HG02798 (cell line): ENCODE results near the gene CLDN7.
A peak's percentile ranks its signal among the peaks of the same experiment; 100 is the strongest.

Source experiments
- ATAC-seq: cut with Tn5 transposase; IDR thresholded peaks from one replicate; pipeline ENCODE4 v1.9.1; 2021; ENCODE audit warnings: mild to moderate bottlenecking; ENCODE audit not compliant: unreplicated experiment, poor library complexity

Gene CLDN7

DNA sequence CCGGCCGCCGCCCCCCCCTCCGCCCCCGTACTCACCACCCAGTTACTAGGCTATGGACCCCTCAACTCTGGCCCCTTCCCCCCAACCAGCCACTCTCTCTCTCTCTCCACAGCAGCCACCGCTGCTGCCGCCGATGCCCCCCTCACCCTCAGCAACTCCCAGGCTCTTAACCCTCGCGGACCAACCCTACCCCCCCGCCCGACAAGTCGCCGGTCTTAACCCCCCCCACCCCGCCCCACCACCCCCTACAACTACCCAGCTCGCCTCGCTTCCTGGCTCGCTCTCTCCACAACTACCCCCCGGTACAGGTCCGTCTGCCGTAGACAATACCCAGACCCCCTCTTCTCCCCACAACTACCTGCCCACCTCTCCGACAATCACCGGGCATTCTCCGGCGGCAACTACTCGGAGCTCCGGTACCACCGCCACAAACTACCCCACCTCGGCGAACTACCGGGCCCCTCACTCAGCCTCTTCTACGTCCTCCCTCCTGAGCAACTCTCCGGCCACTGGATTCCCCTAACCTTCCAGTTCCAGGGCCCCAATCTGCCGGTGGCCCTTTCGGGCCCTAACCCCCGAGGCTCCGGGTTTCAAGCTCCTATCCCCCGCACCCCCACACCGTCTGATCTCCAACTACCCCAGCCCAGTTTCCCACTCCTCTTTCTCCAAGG is 23.7 kb downstream of the CLDN7 start:
- ATAC-seq, result no peak

DNA sequence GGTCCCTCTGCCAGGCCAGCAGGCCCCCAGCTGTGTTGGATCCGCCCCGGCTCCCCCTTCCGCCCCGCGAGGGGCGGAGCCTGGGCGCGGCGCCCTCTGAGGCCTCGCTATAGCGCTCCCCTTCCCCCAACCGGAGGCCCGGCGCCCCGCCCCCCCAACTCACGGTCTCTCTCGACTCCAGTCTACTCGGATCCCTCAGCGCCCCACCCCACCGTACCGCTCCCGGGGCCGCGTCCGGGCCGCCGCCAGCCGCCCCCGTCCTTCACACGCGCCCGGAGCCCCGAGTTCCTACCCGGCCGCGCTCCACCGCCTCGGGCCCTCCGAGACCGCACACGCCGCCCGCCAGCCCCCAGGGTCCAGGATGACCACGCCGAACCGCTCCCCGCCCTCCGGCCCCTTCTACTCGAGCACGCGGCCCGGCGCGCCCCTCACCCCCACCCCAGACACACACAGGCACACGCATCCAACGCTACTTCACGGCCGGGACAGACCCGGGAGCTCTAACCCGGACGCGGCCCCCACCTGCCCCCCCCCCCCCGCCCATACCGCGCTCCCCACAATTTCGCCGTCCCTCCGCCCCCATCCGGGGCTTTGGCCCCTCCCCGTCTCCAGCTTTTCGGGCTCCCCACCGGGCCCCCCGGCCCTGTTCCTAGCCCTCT is 24.4 kb downstream of the CLDN7 start:
- ATAC-seq, result peak; percentile 18

DNA sequence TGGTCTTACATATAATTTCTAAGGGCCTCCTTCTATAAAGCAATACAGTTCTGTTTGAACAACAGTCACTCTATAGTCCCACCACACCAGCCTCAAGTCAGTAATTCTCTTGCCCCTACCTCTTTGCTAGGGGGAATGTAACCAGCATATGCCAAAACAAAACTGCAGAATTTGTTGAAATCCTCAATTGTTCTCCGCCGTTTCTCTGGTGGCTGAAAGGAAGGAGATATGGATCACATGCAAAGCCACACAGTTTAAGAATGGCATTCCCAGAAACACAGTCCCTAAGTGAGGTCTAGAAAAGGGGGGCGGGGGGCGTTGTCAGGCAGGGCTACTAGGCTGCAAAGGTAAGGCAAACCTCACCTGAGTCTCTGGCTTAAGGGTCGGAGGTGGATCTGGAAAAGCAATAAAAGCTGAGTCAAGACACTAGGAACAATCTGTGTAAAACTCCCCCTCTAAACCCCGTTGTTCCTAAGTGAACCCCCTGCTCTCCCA is 25.0 kb downstream of the CLDN7 start:
- no peak for ATAC-seq

DNA sequence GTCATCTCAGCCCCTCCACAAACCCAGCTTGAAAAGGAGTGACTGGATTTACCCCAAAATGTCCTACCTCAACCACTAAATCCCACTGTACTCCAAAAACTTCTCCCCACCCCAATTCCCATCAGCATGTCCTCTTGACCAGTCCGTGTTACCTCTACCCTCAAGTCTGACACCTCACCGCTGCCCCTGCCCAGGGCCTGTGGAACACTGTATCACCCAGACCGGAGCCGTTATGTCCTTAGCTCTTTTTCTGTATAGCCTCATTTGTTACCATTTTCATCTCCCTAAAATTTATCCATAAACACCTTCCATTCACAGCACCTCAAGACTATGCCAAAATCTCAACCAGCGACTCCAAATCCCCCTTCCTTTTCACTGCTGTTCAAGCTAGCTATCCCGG is 25.5 kb downstream of the CLDN7 start:
- no peak for ATAC-seq

DNA sequence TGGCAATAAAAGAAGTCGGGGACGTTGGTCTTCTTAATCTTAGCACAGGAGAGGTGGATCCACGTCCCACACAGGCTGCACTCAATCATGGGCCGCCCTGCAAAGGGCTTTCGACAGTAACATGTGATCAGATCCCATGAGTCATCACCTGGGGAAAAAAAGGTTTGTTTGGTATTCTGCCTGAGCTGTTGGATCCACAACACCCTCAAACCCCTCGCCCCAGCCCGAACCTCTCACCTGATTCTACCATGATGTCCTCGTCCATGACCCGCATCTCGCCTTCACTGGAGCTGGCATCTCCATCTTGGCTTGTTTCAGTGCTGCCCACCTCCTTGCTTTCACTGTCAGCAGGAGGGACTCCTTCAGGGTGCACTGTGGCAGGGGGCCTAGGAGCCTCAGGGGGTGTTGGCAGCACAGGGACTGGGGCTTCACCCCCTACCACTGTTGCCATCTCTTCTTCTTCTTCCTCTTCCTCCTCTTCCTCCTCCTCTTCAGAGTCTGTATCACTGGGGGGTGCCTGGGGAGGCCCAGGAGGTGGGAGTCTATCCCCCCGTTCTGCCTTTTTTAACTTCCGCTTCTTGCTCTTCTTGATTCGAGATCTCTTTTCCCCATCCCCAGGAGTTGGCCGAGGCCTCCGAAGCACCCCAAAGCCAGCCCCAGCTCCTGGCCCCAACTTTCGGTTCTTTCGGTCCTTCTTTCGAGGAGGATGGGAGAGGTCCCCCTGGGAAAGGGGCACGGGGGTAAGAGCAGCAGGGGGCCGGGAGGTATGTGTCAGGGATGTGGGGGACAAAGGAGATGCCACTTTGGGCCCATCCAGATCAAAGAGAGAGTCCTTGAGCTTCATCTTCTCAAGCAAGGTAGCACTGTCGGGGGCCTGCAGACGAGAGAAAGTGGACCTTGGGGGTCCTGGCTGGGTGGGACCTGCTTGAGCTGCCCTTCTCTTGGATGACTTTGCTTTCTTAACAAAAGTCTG is 26.3 kb downstream of the CLDN7 start:
- ATAC-seq, result no peak

DNA sequence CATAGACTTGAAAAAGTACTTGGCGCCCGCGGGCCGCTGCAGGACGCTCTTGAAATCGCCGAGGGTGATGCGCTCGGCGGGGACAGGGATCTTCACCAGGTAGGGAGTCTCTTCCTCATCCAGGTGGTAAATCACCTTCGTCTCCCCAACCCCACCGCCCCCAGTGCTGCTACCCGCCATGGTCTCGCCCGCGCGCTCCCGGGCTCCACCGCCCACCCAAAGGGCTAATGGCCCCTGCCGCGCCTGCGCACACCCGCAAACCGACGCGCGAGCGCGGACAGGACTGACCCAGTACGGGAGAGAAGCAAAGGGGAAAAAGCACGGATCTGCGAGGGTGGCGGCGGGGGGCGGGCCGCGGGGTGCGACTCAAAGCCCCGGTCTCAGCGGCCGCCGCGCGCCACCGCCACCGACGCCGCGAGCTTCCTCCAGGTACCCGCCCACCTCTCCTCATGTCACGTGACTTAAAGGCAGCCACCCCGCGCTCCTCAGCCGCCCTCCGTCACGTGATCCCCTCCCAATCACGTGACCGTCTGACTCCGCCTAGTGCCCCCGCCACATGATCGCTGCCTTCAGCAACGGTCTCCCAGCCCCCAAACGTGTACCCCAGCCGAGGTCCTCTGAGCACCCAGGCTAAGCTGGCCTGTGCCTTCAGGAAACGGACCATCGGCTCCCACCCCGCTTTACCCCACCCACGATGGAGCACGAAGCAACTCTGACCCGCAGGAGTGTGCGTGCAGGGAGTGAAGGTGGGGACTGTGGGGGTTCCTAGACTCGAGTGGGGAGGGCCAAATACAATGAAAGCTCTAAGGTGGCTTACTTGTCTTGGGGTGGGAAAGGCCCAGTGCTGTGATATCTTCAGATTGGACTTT is 28.0 kb downstream of the CLDN7 start, which contains the start of gene DVL2:
Gene DVL2, minus strand, starts transcription at position 435 of the 869 bp plus-strand sequence. Its CDS starts 255 bp downstream, at position 180.
- peak; percentile 73 for ATAC-seq

DNA sequence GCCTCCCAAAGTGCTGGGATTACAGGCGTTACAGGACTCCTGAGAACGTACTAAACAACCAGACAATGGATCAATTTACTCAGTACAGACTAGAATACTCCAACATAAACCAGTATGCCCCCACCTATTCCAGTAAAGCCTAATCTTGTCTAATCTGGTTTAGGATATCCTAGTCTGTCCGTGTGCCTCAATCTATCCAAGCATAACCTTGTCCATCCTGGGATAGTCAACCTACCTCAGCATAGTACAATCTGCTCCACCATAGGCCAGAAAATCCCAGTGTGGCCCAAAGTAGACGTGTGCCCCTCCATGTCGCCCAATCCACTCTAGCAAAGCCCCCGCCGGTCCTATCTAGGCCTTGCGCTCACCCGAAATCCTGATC is 28.6 kb downstream of the CLDN7 start:
- ATAC-seq, result no peak

DNA sequence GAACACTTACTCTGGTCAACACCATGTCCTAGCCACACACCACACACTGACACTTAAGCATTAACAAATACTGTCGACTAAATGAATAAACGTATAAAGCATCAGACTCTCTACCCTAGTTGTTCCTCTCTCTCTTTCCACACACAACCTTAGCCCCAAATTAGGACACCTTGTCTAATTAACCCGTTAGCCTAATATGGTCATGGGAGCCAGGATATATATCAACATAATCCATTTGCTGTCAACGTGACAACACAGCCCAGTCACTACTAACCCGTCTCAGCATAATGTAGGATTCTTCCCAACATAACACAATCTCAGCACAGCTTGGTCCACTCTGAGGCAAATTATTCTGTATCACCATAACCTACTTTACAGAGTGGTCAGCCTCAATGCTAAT is 30.2 kb downstream of the CLDN7 start:
- ATAC-seq, result no peak

DNA sequence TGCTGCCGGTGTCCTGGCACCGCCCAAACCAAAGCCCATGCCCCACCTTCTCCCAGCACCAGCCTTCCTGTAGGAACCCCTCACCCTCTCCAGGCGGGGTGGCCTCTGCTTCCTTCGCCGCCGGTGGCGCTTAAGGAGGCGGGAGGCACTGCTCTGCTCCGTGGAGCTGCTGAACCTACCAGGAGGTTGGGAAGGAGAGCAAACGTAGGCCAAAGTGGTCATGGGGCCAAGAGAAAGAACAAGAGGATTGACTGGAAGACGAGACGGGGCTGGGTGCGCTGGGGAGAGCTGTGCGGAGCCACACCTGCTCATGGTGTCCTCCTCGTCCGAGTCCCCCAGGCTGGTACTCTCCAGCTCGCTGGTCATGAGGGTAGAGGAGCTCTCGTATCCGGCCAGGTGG is 32.8 kb downstream of the CLDN7 start:
- no peak for ATAC-seq

DNA sequence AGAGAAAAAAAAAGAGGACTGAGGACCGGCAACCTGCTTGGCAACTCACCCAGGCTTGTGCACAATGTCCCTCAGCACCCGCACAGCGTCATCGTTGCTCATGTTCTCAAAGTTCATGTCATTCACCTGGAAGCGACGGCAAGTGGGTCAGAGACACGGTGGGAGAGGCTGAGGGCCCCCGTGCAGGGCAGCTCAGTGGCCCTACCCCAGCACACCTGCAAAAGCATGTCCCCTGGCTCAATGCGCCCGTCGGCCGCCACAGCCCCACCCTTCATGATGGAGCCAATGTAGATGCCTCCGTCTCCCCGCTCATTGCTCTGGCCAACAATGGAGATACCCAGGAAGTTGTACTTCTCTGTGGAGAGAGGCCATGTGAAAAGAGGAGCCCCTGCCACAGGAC is 33.4 kb downstream of the CLDN7 start:
- ATAC-seq, result no peak

DNA sequence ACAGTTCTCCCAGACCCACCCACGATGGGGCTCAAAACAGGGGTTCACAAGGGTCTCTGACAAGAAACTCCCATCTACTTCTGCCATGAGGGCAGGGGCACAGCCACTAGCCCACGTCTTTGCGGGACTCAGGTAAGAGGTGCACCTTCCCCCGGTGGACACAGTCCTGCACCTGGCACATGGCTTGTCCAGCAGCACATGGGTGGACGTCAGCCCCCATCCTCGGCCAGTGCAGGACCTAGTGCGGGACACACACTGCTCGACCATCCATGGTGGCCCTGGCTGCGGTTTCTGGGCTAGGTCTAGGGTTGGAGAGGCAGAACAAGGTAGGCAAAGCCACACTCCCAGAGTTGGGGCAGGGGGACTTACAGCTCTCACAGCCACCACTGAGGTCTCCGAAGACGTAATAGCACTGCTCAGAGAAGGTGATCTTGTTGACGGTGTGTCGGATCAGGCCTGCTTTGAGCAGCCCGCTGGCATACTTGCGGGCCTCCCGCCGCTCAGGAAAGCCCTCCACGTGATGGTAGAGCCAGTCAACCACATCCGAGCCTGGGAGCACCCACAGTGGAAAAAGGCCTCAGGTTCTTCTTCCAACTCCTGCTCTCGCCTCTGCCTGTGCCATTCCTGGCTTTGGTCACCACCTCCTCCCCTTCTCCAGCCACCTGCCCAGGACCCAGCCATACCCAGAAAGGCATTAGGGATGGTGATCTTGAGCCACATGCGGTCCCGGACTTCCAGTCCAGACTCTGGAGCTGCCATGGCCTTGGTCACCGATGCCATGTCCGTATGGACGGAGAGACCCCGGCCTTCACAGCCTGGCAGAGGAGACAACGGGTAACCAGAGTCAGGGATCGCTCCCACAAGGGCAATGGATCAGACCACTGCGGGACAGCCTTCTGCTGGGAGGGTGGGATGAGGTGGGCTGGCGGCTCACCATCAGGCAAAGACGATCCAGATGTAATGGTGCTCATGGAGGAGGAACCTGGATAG is 35.3 kb downstream of the CLDN7 start:
- no peak for ATAC-seq

DNA sequence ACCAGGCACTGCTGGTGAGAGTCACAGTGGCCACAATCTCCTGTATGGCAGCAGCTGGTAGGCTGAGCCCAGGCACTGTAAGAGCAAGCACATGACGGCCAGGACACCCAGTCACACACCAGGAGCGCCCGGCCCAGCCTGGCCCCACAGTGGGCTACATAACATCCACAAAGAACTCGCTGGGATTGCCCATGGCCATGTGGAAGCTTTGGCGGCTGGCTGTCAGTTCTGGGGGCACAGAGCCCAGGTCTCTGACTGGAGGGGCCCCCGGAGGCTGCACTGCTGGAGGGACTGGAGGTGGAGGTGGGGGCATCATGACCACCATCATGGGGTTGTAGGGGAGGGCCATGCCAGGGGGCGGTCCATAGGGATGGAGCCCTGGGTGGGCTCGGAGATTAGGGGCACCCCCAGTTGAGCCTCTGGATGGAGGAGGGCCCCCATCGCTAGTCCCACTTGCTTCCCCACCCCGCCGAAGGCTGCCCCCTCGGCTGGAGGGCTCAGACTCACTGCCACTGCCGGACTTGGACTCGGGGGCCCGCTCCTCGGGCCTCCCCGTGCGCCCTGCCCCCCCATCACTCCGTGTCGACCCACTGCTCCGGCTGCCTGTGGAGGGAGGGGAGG is 36.5 kb downstream of the CLDN7 start:
- no peak for ATAC-seq

DNA sequence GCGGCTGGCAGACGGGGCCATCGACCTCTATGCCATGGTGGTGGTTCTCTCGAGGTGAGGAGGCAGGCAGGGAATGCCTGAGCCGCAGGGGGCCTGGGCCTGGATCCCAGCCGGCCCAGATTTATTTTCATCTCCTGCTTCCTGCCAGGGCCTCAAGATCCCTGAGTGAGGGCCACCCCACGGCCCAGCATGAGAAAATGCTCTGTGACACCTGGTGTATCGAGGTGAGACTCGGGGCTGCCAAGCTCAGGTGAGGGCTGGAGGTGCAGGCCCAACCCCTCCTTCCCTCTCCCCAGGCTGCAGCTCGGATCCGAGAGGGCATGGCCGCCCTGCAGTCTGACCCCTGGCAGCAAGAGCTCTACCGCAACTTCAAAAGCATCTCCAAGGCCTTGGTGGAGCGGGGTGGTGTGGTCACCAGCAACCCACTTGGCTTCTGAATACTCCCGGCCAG is 37.6 kb downstream of the CLDN7 start:
- ATAC-seq, result no peak

DNA sequence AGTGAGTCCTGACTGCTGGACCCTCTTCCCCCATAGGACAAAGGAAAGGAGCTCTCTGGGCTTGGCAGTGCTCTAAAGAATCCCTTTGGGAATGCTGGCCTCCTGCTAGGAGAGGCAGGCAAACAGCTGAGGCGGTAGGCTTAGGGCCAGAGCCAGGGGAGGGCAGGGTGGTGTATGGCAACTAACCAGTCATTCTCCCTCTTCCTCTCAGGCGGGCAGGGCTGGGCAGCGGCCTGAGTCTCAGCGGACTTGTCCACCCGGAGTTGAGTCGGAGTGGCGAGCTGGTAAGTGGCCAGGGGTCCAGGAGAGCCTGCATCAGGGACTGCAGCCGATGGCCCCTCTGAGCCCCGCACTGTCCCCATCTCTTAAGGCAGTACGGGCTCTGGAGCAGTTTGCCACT is 38.2 kb downstream of the CLDN7 start:
- ATAC-seq, result no peak

DNA sequence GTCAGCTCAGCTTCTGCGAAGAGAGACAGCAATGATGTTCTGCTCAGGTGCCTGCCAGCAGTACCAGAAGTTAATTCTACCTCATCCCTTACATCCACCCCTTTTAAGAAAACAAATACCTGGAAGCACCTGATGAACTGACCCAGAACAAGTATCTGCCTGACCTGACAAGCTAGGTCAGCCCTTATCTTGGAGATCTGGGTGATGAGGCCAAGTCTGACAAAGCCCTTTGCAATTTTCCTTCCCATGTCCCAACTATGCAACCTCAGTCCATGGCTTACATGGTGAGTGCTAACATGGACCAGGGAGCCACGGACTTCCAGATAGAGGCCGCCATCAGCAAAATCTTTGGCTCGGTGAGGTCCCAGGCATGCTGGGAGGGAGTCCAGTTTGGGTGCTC is 38.9 kb downstream of the CLDN7 start:
- no peak for ATAC-seq

DNA sequence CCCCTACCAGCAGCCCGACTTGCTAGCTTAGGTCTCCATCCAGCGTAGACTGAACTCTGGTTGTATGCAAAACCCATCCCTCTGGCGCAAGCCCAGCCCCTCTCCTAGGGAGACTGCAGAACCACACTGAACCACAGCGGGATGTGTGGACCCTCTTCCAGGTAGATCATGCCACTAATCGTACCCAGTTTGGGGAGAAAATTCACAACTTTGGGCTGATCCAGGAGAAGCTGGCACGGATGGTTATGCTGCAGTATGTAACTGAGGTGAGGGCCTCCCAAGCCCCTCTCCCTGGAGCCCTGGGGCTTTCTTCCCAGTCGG is 39.3 kb downstream of the CLDN7 start:
- no peak for ATAC-seq

DNA sequence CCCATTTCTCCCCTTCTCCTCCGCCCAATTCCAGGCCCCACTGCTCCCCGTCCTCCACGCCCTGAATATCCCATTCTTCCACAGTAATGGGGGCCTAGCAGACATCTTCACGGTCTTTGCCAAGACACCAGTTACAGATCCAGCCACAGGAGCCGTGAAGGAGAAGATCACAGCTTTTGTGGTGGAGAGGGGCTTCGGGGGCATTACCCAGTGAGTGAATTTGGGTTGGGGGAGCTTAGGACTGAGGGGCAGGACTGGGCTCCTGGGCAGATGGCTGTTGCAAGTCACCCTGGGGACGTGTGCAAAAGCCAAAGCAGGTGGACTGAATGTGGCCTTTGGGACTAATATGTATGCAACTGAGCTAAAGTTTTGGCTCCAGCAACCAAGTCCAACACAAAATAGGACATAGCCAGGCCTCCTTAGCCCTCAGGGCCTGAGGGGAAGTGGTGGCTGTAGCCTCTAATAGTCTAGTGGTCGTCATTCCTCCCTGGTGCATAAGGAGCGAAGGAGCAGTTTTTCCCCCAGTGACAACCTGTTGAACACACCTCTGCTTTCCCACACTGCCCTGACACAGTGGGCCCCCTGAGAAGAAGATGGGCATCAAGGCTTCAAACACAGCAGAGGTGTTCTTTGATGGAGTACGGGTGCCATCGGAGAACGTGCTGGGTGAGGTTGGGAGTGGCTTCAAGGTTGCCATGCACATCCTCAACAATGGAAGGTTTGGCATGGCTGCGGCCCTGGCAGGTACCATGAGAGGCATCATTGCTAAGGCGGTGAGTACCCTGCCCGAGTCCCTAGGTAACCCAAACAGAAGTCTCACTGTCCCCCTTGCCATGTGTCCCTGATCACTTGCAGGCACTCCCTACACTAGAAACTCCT is 39.9 kb downstream of the CLDN7 start:
- no peak for ATAC-seq
